BJ (cell line): Measurements from ENCODE around the gene TRIM63. TPM values are rescaled to one million over a fixed set of nuclear protein-coding genes. Genes with fewer than 3 reads are reported as not detected.

ENCODE experiments used
- CTCF ChIA-PET: fragments of 350-600 bp; formaldehyde crosslinking; extraction: SDS; loops from one replicate; lab custom pipeline; 2021; ENCODE audit warnings: antibody characterized with exemption, inconsistent platforms; lab: Yijun Ruan, JAX
- POLR2A ChIA-PET: fragments of 300-600 bp; sonication (Branson Sonifier 250); formaldehyde crosslinking; extraction: SDS; loops from one replicate; lab custom pipeline; 2021; ENCODE audit warnings: antibody characterized with exemption; lab: Charles Lee
- DNase-seq: peaks from one replicate; pipeline ENCODE4 v3.0.0-alpha.2; 2011; ENCODE audit warnings: low read depth
- H3K27me3 ChIP-seq: 2 replicates; pipeline ENCODE4 v1.6.0; 2011; ENCODE audit warnings: low read length; ENCODE audit not compliant: control insufficient read depth, insufficient read depth
- H3K36me3 ChIP-seq: 2 replicates; pipeline ENCODE4 v1.5.1; 2011; ENCODE audit warnings: low read length; ENCODE audit not compliant: control insufficient read depth, insufficient read depth
- H3K4me3 ChIP-seq: 2 replicates; pipeline ENCODE4 v1.5.1; 2011; ENCODE audit warnings: low read depth, mild to moderate bottlenecking, control low read depth, low read length
- polyA plus RNA-seq: library from polyadenylated mRNA; depleted of rRNA; stranded (reverse); fragments of >200 nt; gene quantifications from 2 replicates; pipeline ENCODE4 v1.2.3, GENCODE V29; 2011
- TF ChIP-seq, protein P1 (sequence below): IDR thresholded peaks from 2 replicates; pipeline ENCODE4 v1.5.1; 2011; ENCODE audit warnings: low read depth, mild to moderate bottlenecking, control low read depth, inconsistent platforms, low read length, moderate library complexity; ENCODE audit not compliant: insufficient read depth

Gene TRIM63
- polyA plus RNA-seq, 1 experiment, result not detected

GRCh38 chr1:26079960-26080814 is 12.8 kb upstream of the TRIM63 start:
- DNase-seq, result no peak
- POLR2A ChIA-PET, result no interaction called here

DNA sequence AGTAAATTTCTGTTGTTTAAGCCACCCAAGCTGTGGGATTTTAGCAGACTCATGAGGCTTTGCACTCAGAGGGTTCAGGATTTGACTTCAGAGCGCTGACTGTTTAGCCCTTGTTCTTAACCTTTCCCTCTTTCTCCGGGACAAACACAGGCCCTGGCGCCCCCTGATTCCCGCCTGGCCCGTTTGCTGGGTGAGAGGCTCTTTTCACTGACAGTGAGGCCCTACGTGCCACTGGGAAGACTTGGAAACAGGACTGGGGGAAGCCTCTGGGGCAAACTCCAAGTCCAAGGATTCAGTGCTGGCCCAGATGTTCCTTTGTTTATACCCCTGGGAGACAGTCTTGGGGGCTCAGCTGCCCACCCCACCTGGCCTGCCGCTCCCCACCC is 11.7 kb upstream of the TRIM63 start:
- Histone ChIP-seq H3K27me3 (peaks cover 9% of the 10 kb centered on the region), H3K36me3 (no peaks in the 10 kb centered on the region), H3K4me3 (no peak overlapping the region)
- TF ChIP-seq, protein P1, sequence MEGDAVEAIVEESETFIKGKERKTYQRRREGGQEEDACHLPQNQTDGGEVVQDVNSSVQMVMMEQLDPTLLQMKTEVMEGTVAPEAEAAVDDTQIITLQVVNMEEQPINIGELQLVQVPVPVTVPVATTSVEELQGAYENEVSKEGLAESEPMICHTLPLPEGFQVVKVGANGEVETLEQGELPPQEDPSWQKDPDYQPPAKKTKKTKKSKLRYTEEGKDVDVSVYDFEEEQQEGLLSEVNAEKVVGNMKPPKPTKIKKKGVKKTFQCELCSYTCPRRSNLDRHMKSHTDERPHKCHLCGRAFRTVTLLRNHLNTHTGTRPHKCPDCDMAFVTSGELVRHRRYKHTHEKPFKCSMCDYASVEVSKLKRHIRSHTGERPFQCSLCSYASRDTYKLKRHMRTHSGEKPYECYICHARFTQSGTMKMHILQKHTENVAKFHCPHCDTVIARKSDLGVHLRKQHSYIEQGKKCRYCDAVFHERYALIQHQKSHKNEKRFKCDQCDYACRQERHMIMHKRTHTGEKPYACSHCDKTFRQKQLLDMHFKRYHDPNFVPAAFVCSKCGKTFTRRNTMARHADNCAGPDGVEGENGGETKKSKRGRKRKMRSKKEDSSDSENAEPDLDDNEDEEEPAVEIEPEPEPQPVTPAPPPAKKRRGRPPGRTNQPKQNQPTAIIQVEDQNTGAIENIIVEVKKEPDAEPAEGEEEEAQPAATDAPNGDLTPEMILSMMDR, result no peak
- ChIA-PET CTCF (interaction anchor here (1.3 to 2.0 kb wide), 3 partner anchors 11 to 66 kb away, joined by 3 to 7 read pairs (median 4); no protein-coding TSS in a partner anchor), POLR2A (no interaction called here)
- no peak for DNase-seq

More at GRCh38 chr1:26079960-26080814, 12.8 kb upstream of the TRIM63 start:
- TF ChIP-seq, protein P1, result no peak
- H3K27me3 ChIP-seq, result peaks cover 13% of the 10 kb centered on the region
- no peaks in the 10 kb centered on the region for H3K36me3 ChIP-seq
- no peak overlapping the region for H3K4me3 ChIP-seq
- CTCF ChIA-PET, result interaction anchor here (1.3 to 2.0 kb wide), 3 partner anchors 10 to 65 kb away, joined by 3 to 7 read pairs (median 4); no protein-coding TSS in a partner anchor

DNA sequence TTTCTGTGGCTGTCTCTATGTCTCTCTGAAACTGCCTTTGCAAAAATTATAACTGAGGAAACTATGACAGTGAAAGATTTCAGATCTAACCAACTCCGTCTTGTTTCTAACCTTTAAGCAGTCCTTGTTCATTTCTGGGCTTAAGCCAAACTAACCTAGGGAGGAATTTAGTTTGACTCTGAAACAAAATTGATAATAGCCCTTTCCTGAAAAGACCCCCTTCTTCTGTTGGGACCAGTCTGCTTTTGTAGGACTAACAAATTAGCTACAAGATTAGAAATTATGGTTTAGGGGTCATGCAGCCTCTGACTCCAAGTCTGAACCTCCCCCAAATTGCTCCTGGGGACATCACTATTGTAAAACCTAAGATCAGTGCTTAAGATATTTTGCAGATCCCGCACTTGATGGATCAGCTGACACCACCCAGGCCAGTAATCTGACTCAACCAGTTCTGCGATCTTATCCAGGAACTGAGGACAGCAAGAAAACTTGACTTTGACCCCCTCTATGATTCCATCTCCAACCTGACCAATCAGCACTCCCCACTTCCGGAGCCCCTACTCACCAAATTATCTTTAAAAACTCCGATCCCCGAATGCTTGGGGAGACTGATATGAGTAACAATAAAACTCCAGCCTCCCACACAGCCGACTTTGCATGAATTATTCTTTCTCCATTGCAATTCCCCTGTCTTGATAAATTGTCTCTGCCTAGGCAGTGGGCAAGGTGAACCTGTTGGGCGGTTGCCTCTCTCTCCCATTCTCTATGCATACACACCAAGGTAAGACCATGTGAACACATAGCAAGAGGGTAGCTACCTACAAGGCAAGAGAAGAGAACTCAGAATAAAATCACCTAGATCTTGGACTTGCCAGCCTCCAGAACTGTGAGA is 11.1 kb upstream of the TRIM63 start:
- POLR2A ChIA-PET, result no interaction called here
- no peak for DNase-seq
- TF ChIP-seq, protein P1, result no peak
- Histone ChIP-seq H3K4me3 (no peak overlapping the region), H3K27me3 (peaks cover 5% of the 10 kb centered on the region; the same call in 1 of the 2 replicates), H3K36me3 (no peaks in the 10 kb centered on the region)
- CTCF ChIA-PET, result interaction anchor here (1.3 kb wide), 1 partner anchor 12 kb away, joined by 3 read pairs; no protein-coding TSS in a partner anchor

GRCh38 chr1:26077524-26077923 is 10.1 kb upstream of the TRIM63 start:
- TF ChIP-seq, protein P1, result no peak
- no peak for DNase-seq
- POLR2A ChIA-PET, result no interaction called here
- H3K36me3 ChIP-seq, result no peaks in the 10 kb centered on the region
- CTCF ChIA-PET, result interaction anchor here (0.6 to 1.8 kb wide), 2 partner anchors 13 to 71 kb away, joined by 3 to 4 read pairs; no protein-coding TSS in a partner anchor
- peaks cover 10% of the 10 kb centered on the region for H3K27me3 ChIP-seq
- no peak overlapping the region for H3K4me3 ChIP-seq
